Panc1 (cell line): Measurements from ENCODE around the gene MRNIP. TPM values are rescaled to one million over a fixed set of nuclear protein-coding genes. Genes with fewer than 3 reads are reported as not detected.

Experiments
- ATAC-seq: fragments of 200-7000 bp; cut with Tn5 transposase; 2 replicates; pipeline ENCODE4 v1.9.1; 2020; ENCODE audit warnings: mild to moderate bottlenecking, moderate library complexity
- BruUV-seq: library from RNA; stranded (reverse); fragments of 400-500 nt; replicated peaks from 2 replicates; lab custom pipeline; 2021; lab: Mats Ljungman, UMichigan
- CTCF ChIA-PET: fragments of 300-600 bp; sonication (Branson Sonifier 250); formaldehyde crosslinking; loops from one replicate; lab custom pipeline; 2022; ENCODE audit warnings: antibody characterized with exemption; lab: Charles Lee
- POLR2A ChIA-PET: fragments of 300-600 bp; sonication (Branson Sonifier 250); formaldehyde crosslinking; loops from one replicate; lab custom pipeline; 2022; ENCODE audit warnings: antibody characterized with exemption; lab: Charles Lee
- DNase-seq: peaks from one replicate; pipeline ENCODE4 v3.0.0-alpha.2; 2010; ENCODE audit warnings: low read depth, low spot score
- H3K27ac ChIP-seq: 2 replicates; pipeline ENCODE4 v1.5.1; 2011; ENCODE audit warnings: mild to moderate bottlenecking, low read length, inconsistent platforms
- H3K27me3 ChIP-seq: fragments of 200-500 bp; sonication (Bioruptor generic); 2 replicates; pipeline ENCODE4 v1.6.0; 2014; ENCODE audit warnings: low read length, inconsistent platforms; ENCODE audit not compliant: control insufficient read depth, insufficient read depth
- H3K36me3 ChIP-seq: fragments of 200-500 bp; sonication (Bioruptor generic); 2 replicates; pipeline ENCODE4 v1.5.1; 2014; ENCODE audit warnings: inconsistent platforms, mild to moderate bottlenecking, low read length, moderate library complexity; ENCODE audit not compliant: control insufficient read depth, insufficient read depth
- H3K4me1 ChIP-seq: 2 replicates; pipeline ENCODE4 v1.5.1; 2011; ENCODE audit warnings: inconsistent platforms, mild to moderate bottlenecking, low read length, moderate library complexity; ENCODE audit not compliant: control insufficient read depth, insufficient read depth
- H3K4me3 ChIP-seq, 2 experiments: 2 replicates each; pipeline ENCODE4 v1.5.1; 2011 to 2012; ENCODE audit warnings: low read depth in 2 of 2, low read length in 2 of 2, mild to moderate bottlenecking in 2 of 2, inconsistent platforms in 1 of 2, moderate library complexity in 1 of 2
- H3K9me3 ChIP-seq: fragments of 200-500 bp; sonication (Bioruptor generic); 2 replicates; pipeline ENCODE4 v1.5.1; 2014; ENCODE audit warnings: low read depth, mild to moderate bottlenecking, inconsistent platforms, low read length, moderate library complexity; ENCODE audit not compliant: control insufficient read depth, insufficient read depth
- POLR2AphosphoS5 ChIP-seq: IDR thresholded peaks from 2 replicates; pipeline ENCODE4 v1.6.1; 2012; ENCODE audit warnings: mild to moderate bottlenecking, low read depth, low read length, moderate library complexity
- SIN3A ChIP-seq: IDR thresholded peaks from 2 replicates; pipeline ENCODE4 v1.6.1; 2012; ENCODE audit warnings: low read depth, mild to moderate bottlenecking, low read length, moderate library complexity, borderline replicate concordance; ENCODE audit not compliant: insufficient read depth
- TCF7L2 ChIP-seq: IDR thresholded peaks from 2 replicates; pipeline ENCODE4 v1.6.1; 2011; ENCODE audit warnings: mild to moderate bottlenecking, low read depth, low read length, inconsistent platforms
- in situ Hi-C: cut with HindIII; loops from 2 replicates; pipeline ENCODE4 v1.10.0; 2016; ENCODE audit warnings: low sequenced_read_pairs, low pct_unique_long_range_greater_than_20kb
- intact Hi-C: fragments of 100-400 bp; cut with micrococcal nuclease; formaldehyde crosslinking; loops from one replicate; pipeline ENCODE4 v1.10.0; 2022; ENCODE audit not compliant: unreplicated experiment
- total RNA-seq: library from RNA; stranded (reverse); gene quantifications from one replicate; pipeline ENCODE4 v1.2.1, GENCODE V29; 2021; ENCODE audit not compliant: unreplicated experiment
- TF ChIP-seq, protein P1 (sequence below): fragments of 450-650 bp; IDR thresholded peaks from 2 replicates; pipeline ENCODE4 v1.5.1; 2017; ENCODE audit warnings: mild to moderate bottlenecking
- TF ChIP-seq, protein P2 (sequence below), 2 experiments: IDR thresholded peaks; 2 replicates each; pipeline ENCODE4 v1.6.1; 2011 to 2012; ENCODE audit warnings: low read depth in 2 of 2, control low read depth in 1 of 2, low read length in 1 of 2, mild to moderate bottlenecking in 1 of 2, moderate library complexity in 1 of 2; ENCODE audit not compliant: insufficient read depth in 1 of 2

MRNIP gene
- total RNA-seq, 1 experiment from 2014 or later, result 33.0 TPM

DNA sequence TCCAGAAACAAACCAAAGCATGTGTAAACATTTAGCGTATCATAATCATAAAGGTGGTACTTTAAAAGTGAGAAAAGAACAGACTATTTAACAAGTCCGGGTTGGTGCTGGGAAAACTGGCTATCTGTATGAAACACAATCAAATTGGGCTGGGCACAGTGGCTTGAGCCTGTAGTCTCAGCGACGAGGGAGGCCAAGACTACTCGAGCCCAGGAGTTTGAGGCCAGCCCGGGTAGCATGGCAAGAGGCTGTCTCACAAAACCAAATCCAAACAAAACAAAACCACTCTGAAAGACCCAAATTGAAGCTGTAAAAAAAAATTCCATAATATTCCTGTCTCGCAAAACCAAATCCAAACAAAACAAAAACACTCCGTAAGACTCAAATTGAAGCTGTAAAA is 4.3 kb downstream of the MRNIP start:
- H3K27ac ChIP-seq, result no peak overlapping the region
- in situ Hi-C loops, result no loop called here
- H3K9me3 ChIP-seq, result no peaks in the 10 kb centered on the region
- H3K4me1 ChIP-seq, result peaks cover 4% of the 10 kb centered on the region; the same call in 1 of the 2 replicates
- TF ChIP-seq, protein P1, sequence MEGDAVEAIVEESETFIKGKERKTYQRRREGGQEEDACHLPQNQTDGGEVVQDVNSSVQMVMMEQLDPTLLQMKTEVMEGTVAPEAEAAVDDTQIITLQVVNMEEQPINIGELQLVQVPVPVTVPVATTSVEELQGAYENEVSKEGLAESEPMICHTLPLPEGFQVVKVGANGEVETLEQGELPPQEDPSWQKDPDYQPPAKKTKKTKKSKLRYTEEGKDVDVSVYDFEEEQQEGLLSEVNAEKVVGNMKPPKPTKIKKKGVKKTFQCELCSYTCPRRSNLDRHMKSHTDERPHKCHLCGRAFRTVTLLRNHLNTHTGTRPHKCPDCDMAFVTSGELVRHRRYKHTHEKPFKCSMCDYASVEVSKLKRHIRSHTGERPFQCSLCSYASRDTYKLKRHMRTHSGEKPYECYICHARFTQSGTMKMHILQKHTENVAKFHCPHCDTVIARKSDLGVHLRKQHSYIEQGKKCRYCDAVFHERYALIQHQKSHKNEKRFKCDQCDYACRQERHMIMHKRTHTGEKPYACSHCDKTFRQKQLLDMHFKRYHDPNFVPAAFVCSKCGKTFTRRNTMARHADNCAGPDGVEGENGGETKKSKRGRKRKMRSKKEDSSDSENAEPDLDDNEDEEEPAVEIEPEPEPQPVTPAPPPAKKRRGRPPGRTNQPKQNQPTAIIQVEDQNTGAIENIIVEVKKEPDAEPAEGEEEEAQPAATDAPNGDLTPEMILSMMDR, result no peak
- TF ChIP-seq POLR2AphosphoS5, result no peak
- no peak for TF ChIP-seq TCF7L2
- TF ChIP-seq SIN3A, result no peak
- TF ChIP-seq, protein P2, sequence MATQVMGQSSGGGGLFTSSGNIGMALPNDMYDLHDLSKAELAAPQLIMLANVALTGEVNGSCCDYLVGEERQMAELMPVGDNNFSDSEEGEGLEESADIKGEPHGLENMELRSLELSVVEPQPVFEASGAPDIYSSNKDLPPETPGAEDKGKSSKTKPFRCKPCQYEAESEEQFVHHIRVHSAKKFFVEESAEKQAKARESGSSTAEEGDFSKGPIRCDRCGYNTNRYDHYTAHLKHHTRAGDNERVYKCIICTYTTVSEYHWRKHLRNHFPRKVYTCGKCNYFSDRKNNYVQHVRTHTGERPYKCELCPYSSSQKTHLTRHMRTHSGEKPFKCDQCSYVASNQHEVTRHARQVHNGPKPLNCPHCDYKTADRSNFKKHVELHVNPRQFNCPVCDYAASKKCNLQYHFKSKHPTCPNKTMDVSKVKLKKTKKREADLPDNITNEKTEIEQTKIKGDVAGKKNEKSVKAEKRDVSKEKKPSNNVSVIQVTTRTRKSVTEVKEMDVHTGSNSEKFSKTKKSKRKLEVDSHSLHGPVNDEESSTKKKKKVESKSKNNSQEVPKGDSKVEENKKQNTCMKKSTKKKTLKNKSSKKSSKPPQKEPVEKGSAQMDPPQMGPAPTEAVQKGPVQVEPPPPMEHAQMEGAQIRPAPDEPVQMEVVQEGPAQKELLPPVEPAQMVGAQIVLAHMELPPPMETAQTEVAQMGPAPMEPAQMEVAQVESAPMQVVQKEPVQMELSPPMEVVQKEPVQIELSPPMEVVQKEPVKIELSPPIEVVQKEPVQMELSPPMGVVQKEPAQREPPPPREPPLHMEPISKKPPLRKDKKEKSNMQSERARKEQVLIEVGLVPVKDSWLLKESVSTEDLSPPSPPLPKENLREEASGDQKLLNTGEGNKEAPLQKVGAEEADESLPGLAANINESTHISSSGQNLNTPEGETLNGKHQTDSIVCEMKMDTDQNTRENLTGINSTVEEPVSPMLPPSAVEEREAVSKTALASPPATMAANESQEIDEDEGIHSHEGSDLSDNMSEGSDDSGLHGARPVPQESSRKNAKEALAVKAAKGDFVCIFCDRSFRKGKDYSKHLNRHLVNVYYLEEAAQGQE (IDR thresholded peaks at IDR 0.05; ENCODE audit: insufficient read depth in 1 of 2, low read depth in 2 of 2, low read length in 1 of 2), result no peak
- CTCF ChIA-PET, result no interaction called here
- TSS peak; percentile 59 for BruUV-seq
- ATAC-seq (no peak), DNase-seq (no peak)
- no peak overlapping the region for H3K4me3 ChIP-seq
- H3K36me3 ChIP-seq, result peaks cover 2% of the 10 kb centered on the region
- intact Hi-C loops, result loop anchor here (10.0 kb wide), 1 partner anchor 240 kb away; no protein-coding TSS in a partner anchor
- no peaks in the 10 kb centered on the region for H3K27me3 ChIP-seq
- POLR2A ChIA-PET, result no interaction called here

DNA sequence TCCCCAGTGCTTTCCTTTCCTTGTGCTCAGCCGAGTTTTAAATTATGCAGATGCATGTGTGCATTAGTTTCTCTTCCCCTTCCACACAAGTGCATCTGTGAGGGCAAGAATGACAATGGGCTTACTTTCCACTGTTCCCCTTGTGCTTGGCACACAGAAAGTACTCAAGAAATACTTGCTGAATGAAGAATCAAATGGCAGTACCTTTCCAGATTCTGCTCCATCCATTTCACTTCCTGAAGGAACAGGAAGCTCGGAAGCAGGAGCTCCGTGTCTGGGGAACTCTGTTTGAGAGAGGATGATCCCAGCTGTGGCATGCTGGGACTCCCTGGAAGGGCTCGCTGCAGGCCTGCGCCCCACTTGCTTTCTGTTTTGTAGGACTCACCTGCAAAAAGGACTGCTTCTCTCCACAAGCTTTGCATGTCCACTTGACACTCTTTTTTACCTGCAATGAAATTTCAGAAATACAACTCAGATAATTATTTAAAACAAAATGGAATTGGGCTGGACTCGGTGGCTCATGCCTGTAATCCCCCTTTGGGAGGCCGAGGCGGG is 5.5 kb downstream of the MRNIP start:
- no peak overlapping the region for H3K4me3 ChIP-seq
- TF ChIP-seq TCF7L2, result no peak
- TF ChIP-seq POLR2AphosphoS5, result no peak
- TF ChIP-seq SIN3A, result no peak
- TF ChIP-seq, protein P2 (IDR thresholded peaks at IDR 0.05; ENCODE audit: insufficient read depth in 1 of 2, low read depth in 2 of 2, low read length in 1 of 2), result no peak
- TF ChIP-seq, protein P1, result no peak
- intact Hi-C loops, result loop anchor here (10.0 kb wide), 1 partner anchor 242 kb away; no protein-coding TSS in a partner anchor
- ChIA-PET POLR2A (interaction anchor here (0.6 kb wide), 1 partner anchor 1642 kb away, joined by 9 read pairs; no protein-coding TSS in a partner anchor), CTCF (no interaction called here)
- H3K9me3 ChIP-seq, result no peaks in the 10 kb centered on the region
- no TSS peak for BruUV-seq
- ATAC-seq (no peak), DNase-seq (no peak)
- H3K27me3 ChIP-seq, result no peaks in the 10 kb centered on the region
- H3K27ac ChIP-seq, result no peak overlapping the region
- H3K4me1 ChIP-seq, result peaks cover 4% of the 10 kb centered on the region; the same call in 1 of the 2 replicates
- H3K36me3 ChIP-seq, result peaks cover 6% of the 10 kb centered on the region
- in situ Hi-C loops, result no loop called here
